HG03139 (cell line): ENCODE data around the gene ADARB2.
"Not testable (repeated sequence)": the region's sequence is repeated elsewhere in the genome, so short reads cannot be mapped to it uniquely, and the experiment has no call there.

Source experiments
- ATAC-seq: cut with Tn5 transposase; IDR thresholded peaks from one replicate; pipeline ENCODE4 v1.9.1; 2021; ENCODE audit not compliant: unreplicated experiment

Gene ADARB2

DNA sequence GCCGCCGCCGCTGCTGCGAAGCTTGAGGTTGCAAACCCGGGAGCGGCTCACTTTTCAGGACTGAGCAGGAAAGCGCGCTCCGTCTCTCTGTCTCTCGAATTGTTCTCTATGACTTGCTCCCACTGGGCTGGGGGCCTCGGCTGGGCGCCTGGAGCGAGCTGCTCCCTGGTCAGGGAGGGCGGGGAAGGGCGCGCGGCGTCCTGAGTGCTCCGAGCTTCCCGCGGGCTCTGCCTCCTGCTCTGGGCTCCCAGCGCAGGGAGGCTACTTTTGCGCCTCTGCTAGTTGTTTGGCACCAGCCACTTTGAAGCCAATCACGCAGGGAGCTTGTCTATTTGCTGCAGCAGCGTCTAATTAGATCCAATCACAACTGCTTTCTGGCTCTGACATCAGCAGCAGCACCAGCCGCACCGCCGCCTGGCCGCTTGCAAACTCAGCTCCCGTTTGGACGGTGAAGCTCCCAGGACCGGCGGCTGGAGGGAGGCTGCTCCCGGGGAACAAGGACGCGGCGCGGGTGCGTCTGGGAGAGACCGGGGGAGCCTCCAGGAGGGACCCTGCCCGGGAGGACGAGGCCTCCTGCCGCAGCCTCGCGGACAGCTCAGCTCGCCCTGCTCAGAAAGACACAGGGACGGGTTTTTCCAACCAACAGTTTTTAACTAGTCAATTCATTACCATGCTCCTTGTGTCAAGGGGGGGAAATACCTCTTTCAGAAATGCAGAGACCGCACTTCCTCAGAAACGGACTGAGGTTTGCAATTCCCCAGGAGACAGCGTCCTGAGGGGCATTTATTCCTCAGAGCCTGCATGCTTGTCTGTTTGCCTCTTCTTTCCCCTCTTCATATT is at the start of gene ADARB2:
TSS of gene ADARB2 (minus strand) at position 304 of the 840 bp plus-strand sequence.
- ATAC-seq, result peak; percentile 76

GRCh38 chr10:1785835-1786234 is 48.5 kb upstream of the ADARB2 start:
- no peak for ATAC-seq

DNA sequence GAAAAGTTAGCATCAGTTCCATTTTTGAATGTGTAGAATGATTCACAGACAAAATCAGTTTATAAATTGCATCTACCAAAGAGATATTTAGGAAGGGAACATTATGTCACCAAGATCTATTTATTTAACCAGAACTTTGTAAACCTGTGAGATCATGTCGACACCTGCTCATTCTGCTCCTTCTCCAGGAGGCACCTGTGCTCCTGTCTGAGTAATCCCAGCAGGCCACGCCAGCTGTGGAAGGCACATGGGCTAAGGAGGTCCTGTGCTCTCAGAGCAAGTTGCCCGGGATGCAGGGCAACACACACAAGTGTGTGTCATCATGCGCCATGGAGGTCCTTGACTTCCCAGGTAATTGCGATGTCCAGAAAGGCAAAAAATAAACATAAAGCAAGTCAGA is 45.5 kb upstream of the ADARB2 start:
- ATAC-seq, result no peak

DNA sequence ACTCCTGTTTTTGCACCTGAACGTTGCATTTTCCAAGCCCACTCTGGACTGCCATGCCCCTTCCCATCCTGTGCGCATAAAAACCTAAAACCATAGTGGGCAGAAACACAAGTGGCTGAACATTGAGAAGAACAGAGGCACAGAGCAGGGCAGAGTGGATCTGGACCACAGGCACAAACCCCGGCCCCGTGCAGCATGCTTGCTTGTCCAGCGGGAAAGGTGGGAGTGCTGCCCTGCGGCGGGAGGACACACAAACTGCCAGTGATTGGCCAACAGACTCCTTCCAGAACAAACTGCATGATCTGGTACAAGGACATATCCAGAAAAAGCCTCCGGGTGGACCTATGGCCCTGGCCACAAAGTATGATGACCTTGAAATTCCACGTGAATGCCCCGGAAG is 42.5 kb upstream of the ADARB2 start:
- ATAC-seq, result no peak

DNA sequence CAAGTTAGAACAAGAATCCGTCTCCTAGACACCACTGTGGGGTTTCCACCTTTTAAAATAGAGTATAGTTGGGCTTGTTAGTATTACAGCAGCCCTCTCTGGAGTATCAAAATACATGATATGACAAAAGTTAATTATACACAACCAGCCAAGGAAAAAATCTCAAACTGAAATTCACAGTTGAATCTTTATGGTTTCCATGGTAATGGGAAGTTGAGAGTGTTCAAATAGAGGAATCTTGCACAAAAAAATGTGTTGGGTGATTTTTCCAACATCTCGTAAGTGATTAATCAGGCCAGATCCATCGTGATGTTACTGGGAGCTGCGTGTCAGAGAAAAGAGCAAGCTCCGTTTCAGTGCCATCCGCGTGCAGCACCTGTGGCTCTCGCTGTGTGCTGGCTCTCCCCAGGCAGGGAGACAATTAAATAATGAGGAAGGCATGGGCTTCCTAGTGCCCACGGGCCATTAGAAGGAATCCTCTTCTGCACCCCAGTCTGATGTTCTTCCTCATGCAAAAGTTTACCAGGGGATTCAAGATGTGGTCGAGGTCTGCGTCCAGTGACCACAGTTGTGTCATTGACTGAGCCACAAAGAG is 41.1 kb upstream of the ADARB2 start:
- ATAC-seq, result no peak

- no peak for ATAC-seq
Observed at GRCh38 chr10:1776127-1776662, 38.9 kb upstream of the ADARB2 start.

GRCh38 chr10:1774796-1775195 is 37.5 kb upstream of the ADARB2 start:
- ATAC-seq, result no peak

GRCh38 chr10:1773204-1773603 is 35.9 kb upstream of the ADARB2 start:
- ATAC-seq, result not testable (repeated sequence)

- no peak for ATAC-seq
Observed at GRCh38 chr10:1766049-1766448, 28.7 kb upstream of the ADARB2 start.

GRCh38 chr10:1762076-1762475 is 24.8 kb upstream of the ADARB2 start:
- ATAC-seq, result no peak

- no peak for ATAC-seq
Observed at GRCh38 chr10:1754506-1755153, 17.3 kb upstream of the ADARB2 start.

DNA sequence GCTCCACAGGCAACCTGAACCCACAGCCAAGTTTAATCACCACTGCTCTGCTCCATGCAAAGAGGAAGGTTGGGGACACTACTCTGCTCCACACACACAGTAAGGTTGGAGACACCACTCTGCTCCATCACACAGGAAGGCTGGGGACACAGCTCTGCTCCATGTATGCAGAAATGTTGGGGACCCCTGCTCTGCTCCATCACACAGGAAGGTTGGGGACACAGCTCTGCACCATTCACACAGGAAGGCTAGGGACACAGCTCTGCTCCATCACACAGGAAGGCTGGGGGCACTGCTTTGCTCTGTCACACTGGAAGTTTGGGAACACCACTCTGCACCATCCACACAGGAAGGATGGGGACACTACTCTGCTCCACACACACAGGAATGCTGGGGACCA is 14.8 kb upstream of the ADARB2 start:
- ATAC-seq, result no peak

DNA sequence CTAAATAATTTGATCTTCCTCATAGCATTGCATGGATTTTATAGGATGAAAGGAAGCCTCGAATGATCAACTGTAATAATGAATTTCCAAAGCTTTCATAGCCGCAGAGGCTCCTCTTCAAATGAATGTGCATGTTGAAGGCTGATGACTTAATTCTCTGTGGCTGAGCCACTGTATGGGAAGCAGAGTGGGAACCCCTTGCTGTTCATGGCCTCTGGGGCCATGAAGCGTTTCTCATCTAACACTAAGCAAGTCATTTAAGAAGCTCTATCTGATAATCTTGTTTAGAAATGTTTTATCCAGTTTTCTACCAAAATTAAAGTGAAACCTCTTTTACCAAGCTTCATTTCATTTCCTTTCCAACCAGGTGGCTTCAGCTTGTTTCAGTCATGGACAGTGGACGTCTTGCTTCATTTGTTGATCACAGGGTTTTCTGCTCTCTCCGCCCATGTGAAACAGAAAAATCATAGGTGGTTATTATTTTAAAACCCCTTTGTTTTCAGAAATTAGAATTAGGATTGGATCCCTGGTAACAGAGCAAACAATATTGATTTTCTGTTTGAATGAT is 10.3 kb upstream of the ADARB2 start:
- ATAC-seq, result no peak

GRCh38 chr10:1746796-1747195 is 9.5 kb upstream of the ADARB2 start:
- no peak for ATAC-seq

DNA sequence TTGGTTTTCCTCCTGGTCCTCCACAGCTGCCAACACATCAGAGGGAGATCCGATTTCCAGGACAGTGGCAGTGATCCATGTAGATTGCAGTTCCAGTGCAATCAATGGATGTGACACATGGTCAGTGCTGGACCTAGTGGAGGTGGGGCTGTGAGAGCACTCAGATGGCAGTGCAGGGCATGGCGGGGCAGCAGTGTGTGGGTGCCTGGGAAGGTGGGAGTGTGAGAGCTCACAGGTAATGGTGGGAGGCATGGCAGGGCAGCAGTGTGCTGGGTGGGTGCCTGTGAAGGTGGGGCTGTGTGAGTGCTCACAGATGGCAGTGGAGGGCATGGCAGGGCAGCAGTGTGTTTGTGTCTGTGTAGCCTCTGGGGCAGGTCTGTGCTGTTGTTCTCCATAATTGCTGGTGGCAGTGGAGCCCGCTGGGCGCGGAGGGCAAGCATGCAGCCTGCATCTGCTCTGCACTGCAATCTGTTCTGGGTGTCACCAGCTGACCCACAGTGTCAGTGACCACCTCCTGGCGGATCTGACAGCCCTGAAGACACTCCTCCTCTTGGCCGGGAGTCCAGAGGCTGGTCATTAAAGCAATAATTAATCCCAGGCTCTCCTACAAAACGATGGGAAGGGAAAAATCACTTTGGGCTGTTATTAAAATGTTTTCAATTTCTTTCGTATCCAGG is 8.6 kb upstream of the ADARB2 start:
- no peak for ATAC-seq

DNA sequence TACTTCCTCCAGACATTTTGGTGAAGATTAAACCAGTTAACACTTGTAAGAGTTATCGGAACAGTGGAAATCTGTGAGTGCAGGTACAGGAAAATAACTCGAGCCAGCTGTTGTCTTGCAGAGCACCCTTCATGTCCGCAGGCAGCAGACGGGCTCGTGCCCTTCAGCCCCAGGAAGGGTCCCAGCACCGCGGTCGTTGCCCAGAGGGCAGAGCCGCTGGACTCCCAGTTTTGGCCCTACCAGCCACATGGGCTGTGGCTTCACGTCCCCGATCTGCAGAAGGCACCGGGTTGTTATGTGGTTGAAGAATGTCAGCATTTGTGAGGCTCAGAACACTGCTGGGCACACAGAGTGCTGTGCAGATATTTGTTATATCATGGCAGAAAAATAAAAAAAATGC is 7.2 kb upstream of the ADARB2 start:
- ATAC-seq, result no peak

DNA sequence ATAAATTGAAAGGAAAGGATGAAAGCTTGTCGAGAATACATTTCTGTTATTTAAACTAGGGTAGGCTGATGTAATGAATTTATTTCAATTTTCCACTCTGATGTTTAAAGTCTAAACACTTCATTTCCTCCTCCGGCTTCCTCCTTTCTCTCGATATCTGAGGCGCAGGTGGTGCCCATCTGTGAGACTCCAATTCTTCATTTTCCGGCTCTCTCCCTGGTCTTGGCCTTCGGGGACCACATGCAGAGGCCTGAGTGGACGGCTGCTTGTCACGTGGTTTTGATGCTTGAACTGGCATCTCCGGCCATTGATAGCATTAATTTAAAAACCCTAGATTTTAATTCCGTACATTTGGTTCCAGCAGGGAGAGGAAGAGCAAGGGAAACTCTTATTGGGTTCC is 5.8 kb upstream of the ADARB2 start:
- ATAC-seq, result no peak

GRCh38 chr10:1741450-1741849 is 4.1 kb upstream of the ADARB2 start:
- ATAC-seq, result no peak

GRCh38 chr10:1739751-1740150 is 2.4 kb upstream of the ADARB2 start:
- no peak for ATAC-seq

- no peak for ATAC-seq
Observed at GRCh38 chr10:1738950-1739349, 1.6 kb upstream of the ADARB2 start.

DNA sequence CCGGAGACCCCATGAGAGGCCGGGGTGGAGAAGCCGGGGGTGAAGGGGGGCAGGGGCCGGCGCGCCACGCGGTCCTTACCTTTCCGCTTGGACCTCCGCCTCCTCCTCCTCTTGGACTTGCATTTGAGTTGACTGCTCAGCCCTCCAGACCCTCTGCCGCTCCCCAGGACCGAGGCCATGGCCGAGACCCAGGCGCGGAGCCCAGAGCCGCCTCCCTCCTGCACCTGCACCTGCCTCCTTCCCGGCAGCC is 428 bp downstream of the ADARB2 start:
- no peak for ATAC-seq
